Type B pancreatic cell (in vitro differentiated cells): ENCODE measurements around the gene VPS4A. TPM values are rescaled to one million over a fixed set of nuclear protein-coding genes. Genes with fewer than 3 reads are reported as not detected.
A peak's percentile ranks its signal among the peaks of the same experiment; 100 is the strongest.
"Not testable (repeated sequence)": the region's sequence is repeated elsewhere in the genome, so short reads cannot be mapped to it uniquely, and the experiment has no call there.

ENCODE experiments used
- DNase-seq: peaks from one replicate; pipeline ENCODE4 v3.0.0; 2021; ENCODE audit warnings: mixed read lengths; ENCODE audit not compliant: unreplicated experiment; ENCODE audit errors: extremely low spot score
- H3K27ac Mint-ChIP-seq: 2 replicates; pipeline ENCODE4 v1.8.0; 2021; ENCODE audit warnings: mild to moderate bottlenecking, mixed read lengths
- H3K27me3 Mint-ChIP-seq: 2 replicates; pipeline ENCODE4 v1.8.0; 2021; ENCODE audit warnings: mixed read lengths
- H3K36me3 Mint-ChIP-seq: 2 replicates; pipeline ENCODE4 v1.8.0; 2021; ENCODE audit warnings: mixed read lengths
- H3K4me1 Mint-ChIP-seq: one replicate; pipeline ENCODE4 v1.8.0; 2021; ENCODE audit warnings: mixed read lengths; ENCODE audit not compliant: unreplicated experiment
- H3K4me3 Mint-ChIP-seq: 2 replicates; pipeline ENCODE4 v1.8.0; 2021; ENCODE audit warnings: mild to moderate bottlenecking, mixed read lengths
- H3K9me3 Mint-ChIP-seq: 2 replicates; pipeline ENCODE4 v1.8.0; 2021; ENCODE audit warnings: mixed read lengths
- total RNA-seq: library from RNA; stranded (reverse); gene quantifications from 2 replicates; pipeline ENCODE4 v1.2.1, GENCODE V29; 2021; ENCODE audit warnings: low replicate concordance
- TF ChIP-seq, protein P1 (sequence below): fragments of 200-600 bp; sonication (generic); conservative IDR thresholded peaks from 2 replicates; pipeline ENCODE4 v1.5.0; 2021; ENCODE audit warnings: antibody characterized with exemption, mild to moderate bottlenecking

Gene VPS4A
- total RNA-seq, 1 donor from 2014 or later = 31.2 TPM

GRCh38 chr16:69348222-69348621 is 37.1 kb downstream of the VPS4A start:
- peaks cover 8% of the 10 kb centered on the region for H3K36me3 Mint-ChIP-seq
- TF ChIP-seq, protein P1, sequence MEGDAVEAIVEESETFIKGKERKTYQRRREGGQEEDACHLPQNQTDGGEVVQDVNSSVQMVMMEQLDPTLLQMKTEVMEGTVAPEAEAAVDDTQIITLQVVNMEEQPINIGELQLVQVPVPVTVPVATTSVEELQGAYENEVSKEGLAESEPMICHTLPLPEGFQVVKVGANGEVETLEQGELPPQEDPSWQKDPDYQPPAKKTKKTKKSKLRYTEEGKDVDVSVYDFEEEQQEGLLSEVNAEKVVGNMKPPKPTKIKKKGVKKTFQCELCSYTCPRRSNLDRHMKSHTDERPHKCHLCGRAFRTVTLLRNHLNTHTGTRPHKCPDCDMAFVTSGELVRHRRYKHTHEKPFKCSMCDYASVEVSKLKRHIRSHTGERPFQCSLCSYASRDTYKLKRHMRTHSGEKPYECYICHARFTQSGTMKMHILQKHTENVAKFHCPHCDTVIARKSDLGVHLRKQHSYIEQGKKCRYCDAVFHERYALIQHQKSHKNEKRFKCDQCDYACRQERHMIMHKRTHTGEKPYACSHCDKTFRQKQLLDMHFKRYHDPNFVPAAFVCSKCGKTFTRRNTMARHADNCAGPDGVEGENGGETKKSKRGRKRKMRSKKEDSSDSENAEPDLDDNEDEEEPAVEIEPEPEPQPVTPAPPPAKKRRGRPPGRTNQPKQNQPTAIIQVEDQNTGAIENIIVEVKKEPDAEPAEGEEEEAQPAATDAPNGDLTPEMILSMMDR = no peak

DNA sequence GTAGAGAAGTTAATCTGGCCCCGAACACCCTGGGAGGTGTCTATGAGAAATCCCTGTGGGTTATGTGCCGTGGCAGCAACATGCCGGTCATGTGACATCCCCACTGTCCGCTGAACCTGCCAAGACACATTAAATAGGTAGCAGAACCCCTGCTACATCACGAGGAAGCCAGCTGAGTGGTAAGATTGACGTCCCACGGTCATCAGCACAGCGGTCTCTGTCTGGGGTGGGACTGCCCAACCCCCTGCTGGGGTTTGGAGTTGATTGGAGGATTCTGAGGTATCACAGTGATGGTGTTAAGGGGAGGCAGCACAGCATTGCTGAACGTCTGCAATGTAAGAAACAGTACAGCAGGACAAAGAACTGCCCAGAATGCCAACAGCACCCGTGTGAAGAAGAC is 38.4 kb downstream of the VPS4A start:
- Mint-ChIP-seq H3K36me3 (peaks cover 9% of the 10 kb centered on the region), H3K4me3 (no peak overlapping the region), H3K9me3 (no peaks in the 10 kb centered on the region), H3K27ac (no peak overlapping the region), H3K27me3 (no peaks in the 10 kb centered on the region), H3K4me1 (peaks cover 13% of the 10 kb centered on the region)
- TF ChIP-seq, protein P1 = no peak
- no peak for DNase-seq

More at GRCh38 chr16:69348222-69348621, 37.1 kb downstream of the VPS4A start:
- Mint-ChIP-seq H3K27me3 (no peaks in the 10 kb centered on the region), H3K9me3 (no peaks in the 10 kb centered on the region), H3K27ac (no peak overlapping the region), H3K4me1 (peaks cover 13% of the 10 kb centered on the region), H3K4me3 (no peak overlapping the region)
- DNase-seq = no peak

GRCh38 chr16:69350536-69351133 is 39.5 kb downstream of the VPS4A start:
- Mint-ChIP-seq H3K27me3 (no peaks in the 10 kb centered on the region), H3K27ac (peak overlapping the region; percentile 57), H3K4me1 (peaks cover 13% of the 10 kb centered on the region), H3K9me3 (no peaks in the 10 kb centered on the region), H3K4me3 (peak overlapping the region; percentile 74), H3K36me3 (peaks cover 13% of the 10 kb centered on the region)
- no peak for DNase-seq
- TF ChIP-seq, protein P1 = no peak

DNA sequence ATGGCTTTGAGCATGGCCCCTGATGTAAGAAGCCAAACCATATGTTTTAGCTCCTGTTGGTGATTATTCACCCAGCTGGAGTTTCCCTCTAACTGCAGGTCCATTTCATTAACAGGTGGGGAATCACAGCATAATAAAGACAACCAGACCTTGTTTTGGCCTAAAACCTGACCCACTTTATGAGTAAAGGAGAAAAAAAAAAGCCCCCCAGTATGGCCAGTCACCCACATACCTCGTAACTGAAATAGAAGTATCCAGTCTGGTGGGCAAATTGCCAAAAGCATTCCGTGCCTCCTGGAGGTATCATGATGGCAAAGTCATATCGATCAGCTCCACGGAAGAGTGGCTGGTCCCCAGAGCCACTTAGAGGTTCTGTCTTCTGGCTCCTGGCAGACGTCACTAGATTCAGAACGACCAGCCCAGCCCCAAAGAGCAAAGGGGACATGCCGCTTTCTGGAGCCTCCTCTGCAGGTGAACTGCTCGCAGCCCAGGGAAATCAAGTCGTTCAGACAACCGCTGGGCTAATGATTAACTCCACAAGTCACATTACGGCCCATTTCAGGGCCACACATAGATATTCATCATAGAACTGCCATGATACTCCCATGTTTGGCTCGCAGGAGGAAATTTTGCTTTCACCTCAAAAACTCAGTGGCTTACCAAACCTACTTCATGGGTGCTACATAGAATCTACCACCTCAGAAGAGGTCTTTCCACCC is 40.3 kb downstream of the VPS4A start, which contains the start of gene TMED6:
TSS of gene TMED6 (minus strand) at position 478 of the 719 bp plus-strand sequence. CDS start at position 445, 33 bp downstream.
- Mint-ChIP-seq H3K4me1 (peaks cover 13% of the 10 kb centered on the region), H3K9me3 (no peaks in the 10 kb centered on the region), H3K27me3 (no peaks in the 10 kb centered on the region), H3K27ac (peak within 1 kb of the TSS; percentile 57), H3K36me3 (peaks cover 16% of the 10 kb centered on the region), H3K4me3 (peak within 1 kb of the TSS; percentile 74)
- DNase-seq = no peak
- TF ChIP-seq, protein P1 = no peak

- peaks cover 16% of the 10 kb centered on the region for H3K36me3 Mint-ChIP-seq
- not testable (repeated sequence) for H3K27me3 Mint-ChIP-seq, H3K4me1 Mint-ChIP-seq, H3K4me3 Mint-ChIP-seq, H3K27ac Mint-ChIP-seq, H3K9me3 Mint-ChIP-seq
- peak; percentile 20 for DNase-seq
Observed at GRCh38 chr16:69360070-69360469, 48.9 kb downstream of the VPS4A start.

GRCh38 chr16:69363281-69363717 is 52.1 kb downstream of the VPS4A start:
- H3K27ac Mint-ChIP-seq = peak overlapping the region; percentile 37
- no peaks in the 10 kb centered on the region for H3K27me3 Mint-ChIP-seq
- peaks cover 22% of the 10 kb centered on the region for H3K36me3 Mint-ChIP-seq
- TF ChIP-seq, protein P1 = no peak
- peaks cover 7% of the 10 kb centered on the region for H3K4me1 Mint-ChIP-seq
- H3K4me3 Mint-ChIP-seq = no peak overlapping the region
- DNase-seq = peak; percentile 22
- H3K9me3 Mint-ChIP-seq = no peaks in the 10 kb centered on the region
